ENCODE measurements around the gene HSD17B11.

GRCh38 chr4:87392183-87392582, 1.2 kb upstream of the HSD17B11 start:
- TF ChIP-seq EZH2phosphoT487 (IDR thresholded peaks at IDR 0.05; ENCODE audit: low read depth, severe bottlenecking, unreplicated experiment), result no peak
- TF ChIP-seq, protein P1, sequence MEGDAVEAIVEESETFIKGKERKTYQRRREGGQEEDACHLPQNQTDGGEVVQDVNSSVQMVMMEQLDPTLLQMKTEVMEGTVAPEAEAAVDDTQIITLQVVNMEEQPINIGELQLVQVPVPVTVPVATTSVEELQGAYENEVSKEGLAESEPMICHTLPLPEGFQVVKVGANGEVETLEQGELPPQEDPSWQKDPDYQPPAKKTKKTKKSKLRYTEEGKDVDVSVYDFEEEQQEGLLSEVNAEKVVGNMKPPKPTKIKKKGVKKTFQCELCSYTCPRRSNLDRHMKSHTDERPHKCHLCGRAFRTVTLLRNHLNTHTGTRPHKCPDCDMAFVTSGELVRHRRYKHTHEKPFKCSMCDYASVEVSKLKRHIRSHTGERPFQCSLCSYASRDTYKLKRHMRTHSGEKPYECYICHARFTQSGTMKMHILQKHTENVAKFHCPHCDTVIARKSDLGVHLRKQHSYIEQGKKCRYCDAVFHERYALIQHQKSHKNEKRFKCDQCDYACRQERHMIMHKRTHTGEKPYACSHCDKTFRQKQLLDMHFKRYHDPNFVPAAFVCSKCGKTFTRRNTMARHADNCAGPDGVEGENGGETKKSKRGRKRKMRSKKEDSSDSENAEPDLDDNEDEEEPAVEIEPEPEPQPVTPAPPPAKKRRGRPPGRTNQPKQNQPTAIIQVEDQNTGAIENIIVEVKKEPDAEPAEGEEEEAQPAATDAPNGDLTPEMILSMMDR (IDR thresholded peaks at IDR 0.05; ENCODE audit: poor library complexity), result no peak

Measured in hepatocyte (in vitro differentiated cells).